C4-2B (cell line): ENCODE measurements around the gene CYB5B.

Experiments
- ZFX ChIP-seq: fragments of 450-650 bp; IDR thresholded peaks from 2 replicates; pipeline ENCODE4 v1.6.1; 2017
- TF ChIP-seq, protein P1 (sequence below): fragments of 450-650 bp; conservative IDR thresholded peaks from 2 replicates; pipeline ENCODE4 v1.5.1; 2017; ENCODE audit warnings: mild to moderate bottlenecking

DNA sequence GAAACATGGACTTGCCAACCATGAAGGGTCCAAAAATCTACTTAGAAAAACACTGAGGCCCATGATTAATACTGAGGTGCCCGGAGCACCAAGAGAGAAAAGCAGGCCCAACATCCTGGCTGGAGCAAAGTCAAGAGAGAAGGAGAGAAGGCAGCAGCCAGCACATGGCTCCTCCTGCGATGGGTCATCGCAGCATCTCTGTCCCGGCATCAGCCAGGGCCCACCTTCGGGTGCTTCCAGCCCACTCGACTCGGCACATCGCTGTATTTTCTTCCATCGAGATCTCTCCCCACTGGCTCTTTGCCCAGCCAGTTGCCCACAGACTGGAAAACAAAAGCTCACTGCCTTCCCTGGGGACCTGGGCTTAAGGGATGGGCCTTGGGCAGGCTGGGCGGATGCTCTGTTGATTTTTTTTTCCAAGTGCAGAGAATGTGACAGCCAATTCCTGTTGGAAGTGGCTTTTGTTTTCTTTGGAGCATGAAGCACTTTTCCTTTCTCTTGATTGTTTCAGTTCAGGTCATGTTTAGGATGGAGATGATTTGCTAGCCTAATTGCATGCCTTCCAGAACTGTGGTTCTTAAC lies 58.1 kb downstream of the CYB5B start:
- TF ChIP-seq, protein P1, sequence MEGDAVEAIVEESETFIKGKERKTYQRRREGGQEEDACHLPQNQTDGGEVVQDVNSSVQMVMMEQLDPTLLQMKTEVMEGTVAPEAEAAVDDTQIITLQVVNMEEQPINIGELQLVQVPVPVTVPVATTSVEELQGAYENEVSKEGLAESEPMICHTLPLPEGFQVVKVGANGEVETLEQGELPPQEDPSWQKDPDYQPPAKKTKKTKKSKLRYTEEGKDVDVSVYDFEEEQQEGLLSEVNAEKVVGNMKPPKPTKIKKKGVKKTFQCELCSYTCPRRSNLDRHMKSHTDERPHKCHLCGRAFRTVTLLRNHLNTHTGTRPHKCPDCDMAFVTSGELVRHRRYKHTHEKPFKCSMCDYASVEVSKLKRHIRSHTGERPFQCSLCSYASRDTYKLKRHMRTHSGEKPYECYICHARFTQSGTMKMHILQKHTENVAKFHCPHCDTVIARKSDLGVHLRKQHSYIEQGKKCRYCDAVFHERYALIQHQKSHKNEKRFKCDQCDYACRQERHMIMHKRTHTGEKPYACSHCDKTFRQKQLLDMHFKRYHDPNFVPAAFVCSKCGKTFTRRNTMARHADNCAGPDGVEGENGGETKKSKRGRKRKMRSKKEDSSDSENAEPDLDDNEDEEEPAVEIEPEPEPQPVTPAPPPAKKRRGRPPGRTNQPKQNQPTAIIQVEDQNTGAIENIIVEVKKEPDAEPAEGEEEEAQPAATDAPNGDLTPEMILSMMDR, result no peak
- TF ChIP-seq ZFX, result 0 out of 2 replicates have a peak, but pooled peaks have one; percentile 58
